GM18511 (cell line): Measurements from ENCODE around the gene DENND5A.
"Not testable (repeated sequence)": the region's sequence is repeated elsewhere in the genome, so short reads cannot be mapped to it uniquely, and the experiment has no call there.

ENCODE experiments used
- ATAC-seq: cut with Tn5 transposase; IDR thresholded peaks from one replicate; pipeline ENCODE4 v1.9.1; 2021; ENCODE audit warnings: mild to moderate bottlenecking, moderate library complexity; ENCODE audit not compliant: unreplicated experiment

DENND5A gene

GRCh38 chr11:9104580-9104979 is 160.6 kb downstream of the DENND5A start:
- no peak for ATAC-seq

GRCh38 chr11:9103542-9104276 is 161.4 kb downstream of the DENND5A start:
- no peak for ATAC-seq

- ATAC-seq, result no peak
These were observed 165.5 kb downstream of the DENND5A start for GRCh38 chr11:9099617-9100016.

- not testable (repeated sequence) for ATAC-seq
These were observed 166.7 kb downstream of the DENND5A start for GRCh38 chr11:9098455-9098854.

GRCh38 chr11:9097186-9097943 is 167.8 kb downstream of the DENND5A start:
- ATAC-seq, result not testable (repeated sequence)

- ATAC-seq, result no peak
These were observed 168.7 kb downstream of the DENND5A start for GRCh38 chr11:9096427-9096826.

GRCh38 chr11:9095421-9095820 is 169.7 kb downstream of the DENND5A start:
- ATAC-seq, result no peak

GRCh38 chr11:9094420-9094819 is 170.7 kb downstream of the DENND5A start:
- no peak for ATAC-seq

- no peak for ATAC-seq
These were observed 172.0 kb downstream of the DENND5A start for GRCh38 chr11:9092853-9093778.

- no peak for ATAC-seq
These were observed 173.1 kb downstream of the DENND5A start for GRCh38 chr11:9092072-9092471.

- no peak for ATAC-seq
These were observed 173.9 kb downstream of the DENND5A start, which contains the start of gene SCUBE2 for GRCh38 chr11:9091044-9091922. Gene SCUBE2, minus strand, starts transcription at chr11:9091599. Its CDS starts 71 bp downstream, at chr11:9091528.

GRCh38 chr11:9090488-9091043 is 174.6 kb downstream of the DENND5A start:
- no peak for ATAC-seq

- no peak for ATAC-seq
These were observed 175.5 kb downstream of the DENND5A start for GRCh38 chr11:9089636-9090035.

GRCh38 chr11:9089061-9089460 is 176.1 kb downstream of the DENND5A start:
- no peak for ATAC-seq
